Mesothelial cell of epicardium (in vitro differentiated cells): Measurements from ENCODE around the gene HPCA. TPM values are rescaled to one million over a fixed set of nuclear protein-coding genes. Genes with fewer than 3 reads are reported as not detected.

ENCODE experiments used
- DNase-seq, 2 experiments: peaks; one replicate each; pipeline ENCODE4 v3.0.0; 2021; ENCODE audit warnings: low spot score in 2 of 2; ENCODE audit not compliant: unreplicated experiment in 2 of 2
- H3K27ac Mint-ChIP-seq: 2 replicates; pipeline ENCODE4 v1.8.0; 2021; ENCODE audit warnings: mixed read lengths
- H3K27me3 Mint-ChIP-seq: 2 replicates; pipeline ENCODE4 v1.8.0; 2021; ENCODE audit warnings: low read depth, mixed read lengths
- H3K36me3 Mint-ChIP-seq: 2 replicates; pipeline ENCODE4 v1.8.0; 2021; ENCODE audit warnings: mixed read lengths
- H3K4me1 Mint-ChIP-seq: 2 replicates; pipeline ENCODE4 v1.8.0; 2021; ENCODE audit warnings: mixed read lengths
- H3K4me3 Mint-ChIP-seq: 2 replicates; pipeline ENCODE4 v1.8.0; 2021; ENCODE audit warnings: mild to moderate bottlenecking, moderate library complexity, mixed read lengths
- H3K9me3 Mint-ChIP-seq: 2 replicates; pipeline ENCODE4 v1.8.0; 2021; ENCODE audit warnings: mixed read lengths
- CTCF ChIP-seq: fragments of 200-600 bp; sonication (generic); IDR thresholded peaks from one replicate; pipeline ENCODE4 v1.5.0; 2021; ENCODE audit warnings: antibody characterized with exemption; ENCODE audit not compliant: unreplicated experiment
- total RNA-seq: library from RNA; stranded (reverse); gene quantifications from 3 replicates; pipeline ENCODE4 v1.2.1, GENCODE V29; 2021

HPCA gene
- total RNA-seq, 1 donor from 2014 or later = 2.9 TPM

DNA sequence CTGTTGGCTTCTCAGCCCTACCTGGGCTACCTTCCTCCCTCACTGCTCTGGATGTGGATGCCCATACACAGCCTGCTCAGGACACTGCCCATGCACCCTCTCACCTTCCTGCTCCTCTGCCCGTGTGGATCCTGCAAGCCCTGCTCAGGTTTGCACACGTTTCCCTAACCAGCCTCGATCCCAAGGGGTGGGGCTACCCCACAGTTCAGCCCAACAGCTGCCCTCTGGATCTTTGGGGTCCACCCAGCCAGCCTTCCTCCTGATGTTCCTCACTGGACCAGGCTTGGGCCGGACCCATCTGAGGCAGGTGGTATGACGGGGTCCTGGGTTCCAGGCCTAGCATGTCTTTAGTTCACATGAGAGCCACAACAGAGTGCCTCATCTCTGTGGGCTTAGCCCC lies 10.2 kb downstream of the HPCA start:
- peaks cover 1% of the 10 kb centered on the region for H3K27me3 Mint-ChIP-seq
- no peak overlapping the region for H3K27ac Mint-ChIP-seq
- DNase-seq = no peak
- H3K9me3 Mint-ChIP-seq = no peaks in the 10 kb centered on the region
- TF ChIP-seq CTCF = no peak
- no peaks in the 10 kb centered on the region for H3K36me3 Mint-ChIP-seq
- H3K4me3 Mint-ChIP-seq = no peak overlapping the region
- peaks cover 27% of the 10 kb centered on the region for H3K4me1 Mint-ChIP-seq

GRCh38 chr1:32897082-32898049 lies 11.1 kb downstream of the HPCA start:
- H3K9me3 Mint-ChIP-seq = no peaks in the 10 kb centered on the region
- H3K36me3 Mint-ChIP-seq = no peaks in the 10 kb centered on the region
- H3K27ac Mint-ChIP-seq = peak overlapping the region; percentile 57
- H3K27me3 Mint-ChIP-seq = no peaks in the 10 kb centered on the region
- H3K4me3 Mint-ChIP-seq = no peak overlapping the region
- TF ChIP-seq CTCF = no peak
- no peak for DNase-seq
- H3K4me1 Mint-ChIP-seq = peaks cover 24% of the 10 kb centered on the region

- DNase-seq = no peak
- no peak for TF ChIP-seq CTCF
- Mint-ChIP-seq H3K27me3 (no peaks in the 10 kb centered on the region), H3K4me1 (peaks cover 20% of the 10 kb centered on the region), H3K36me3 (no peaks in the 10 kb centered on the region), H3K27ac (no peak overlapping the region), H3K4me3 (no peak overlapping the region), H3K9me3 (no peaks in the 10 kb centered on the region)
Observed at GRCh38 chr1:32898056-32898455, 11.8 kb downstream of the HPCA start.

- no peaks in the 10 kb centered on the region for H3K27me3 Mint-ChIP-seq
- peaks cover 16% of the 10 kb centered on the region for H3K4me1 Mint-ChIP-seq
- no peak overlapping the region for H3K27ac Mint-ChIP-seq
- no peak overlapping the region for H3K4me3 Mint-ChIP-seq
- TF ChIP-seq CTCF = no peak
- H3K36me3 Mint-ChIP-seq = no peaks in the 10 kb centered on the region
- DNase-seq = no peak
- H3K9me3 Mint-ChIP-seq = no peaks in the 10 kb centered on the region
Observed at GRCh38 chr1:32898958-32899357, 12.7 kb downstream of the HPCA start.

DNA sequence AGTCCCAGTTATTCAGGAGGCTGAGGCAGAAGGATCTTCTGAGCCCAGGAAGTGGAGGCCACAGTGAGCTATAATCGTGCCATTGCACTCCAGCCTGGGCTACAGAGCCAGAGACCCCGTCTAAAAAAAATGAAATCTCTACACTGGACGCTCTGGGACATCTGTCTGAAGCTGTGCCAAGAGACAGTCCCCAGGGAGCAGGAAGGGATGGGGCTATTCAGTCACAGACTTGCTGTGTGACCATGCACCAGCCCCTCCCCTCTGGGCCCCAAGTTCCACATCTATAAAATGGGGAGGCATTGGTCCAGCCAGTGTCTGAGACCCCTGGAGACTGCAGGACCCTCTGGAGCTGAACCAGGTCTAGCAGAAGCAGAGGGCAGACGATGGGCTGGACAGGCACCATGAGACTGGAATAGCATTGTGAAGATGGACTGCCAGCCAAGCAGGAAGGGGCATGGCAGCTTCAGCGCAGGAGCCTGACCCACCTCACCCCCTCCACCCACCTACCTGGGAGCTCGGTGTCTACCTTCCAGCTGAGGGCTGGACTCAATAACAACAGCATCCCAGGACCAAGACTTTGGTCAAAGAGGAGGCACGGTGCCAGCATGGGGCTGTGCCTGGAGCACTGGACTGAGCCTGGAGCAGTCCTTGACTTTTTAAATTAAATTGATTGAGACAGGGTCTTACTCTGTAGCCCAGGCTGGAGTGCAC lies 13.4 kb downstream of the HPCA start:
- no peak for DNase-seq
- Mint-ChIP-seq H3K36me3 (no peaks in the 10 kb centered on the region), H3K4me3 (peak overlapping the region; percentile 72), H3K4me1 (peaks cover 14% of the 10 kb centered on the region), H3K27ac (no peak overlapping the region), H3K9me3 (no peaks in the 10 kb centered on the region), H3K27me3 (no peaks in the 10 kb centered on the region)
- TF ChIP-seq CTCF = no peak
